Upper lobe of left lung (tissue), 6 donors: ENCODE data around the gene PGBD5. TPM values are rescaled to one million over a fixed set of nuclear protein-coding genes. Genes with fewer than 3 reads are reported as not detected.

Source experiments
- ATAC-seq, 2 donors: fragments of 200-7000 bp; cut with Tn5 transposase; one replicate each; pipeline ENCODE4 v1.9.1; 2022; ENCODE audit warnings: mild to moderate bottlenecking in 2 of 2, moderate library complexity in 2 of 2; ENCODE audit not compliant: low FRiP score in 2 of 2
- DNase-seq, 2 donors: peaks; one replicate each; pipeline ENCODE4 v3.0.0-alpha.2; 2019 to 2020
- H3K27ac ChIP-seq, 4 donors: fragments of 200-600 bp; sonication (generic); one replicate each; pipeline ENCODE4 v1.5.1; 2016 to 2019
- H3K27me3 ChIP-seq, 4 donors: fragments of 200-600 bp; sonication (generic); one replicate each; pipeline ENCODE4 v1.5.1; 2017 to 2019
- H3K36me3 ChIP-seq, 4 donors: fragments of 200-600 bp; sonication (generic); one replicate each; pipeline ENCODE4 v1.5.1; 2016 to 2019
- H3K4me1 ChIP-seq, 4 donors: fragments of 200-600 bp; sonication (generic); one replicate each; pipeline ENCODE4 v1.5.1; 2018 to 2019
- H3K4me3 ChIP-seq, 4 donors: fragments of 200-600 bp; sonication (generic); one replicate each; pipeline ENCODE4 v1.5.1; 2017 to 2019; ENCODE audit warnings: mild to moderate bottlenecking in 2 of 4, moderate library complexity in 1 of 4
- H3K9me3 ChIP-seq, 4 donors: fragments of 200-600 bp; sonication (generic); one replicate each; pipeline ENCODE4 v1.5.1; 2018 to 2019
- CTCF ChIP-seq, 6 experiments: fragments of 450-650 bp in 4 of 6; fragments of 200-600 bp in 2 of 6; sonication (generic) in 2 of 6; IDR thresholded peaks; one replicate each; pipeline ENCODE4 v1.5.1; 2016 to 2019; ENCODE audit warnings: antibody characterized with exemption in 6 of 6
- EP300 ChIP-seq, 4 donors: sonication (generic); formaldehyde crosslinking; IDR thresholded peaks; one replicate each; pipeline ENCODE4 v1.5.1; 2017; ENCODE audit warnings: antibody characterized with exemption in 4 of 4, control low read depth in 2 of 4
- POLR2A ChIP-seq, 4 donors: fragments of 450-650 bp; IDR thresholded peaks; one replicate each; pipeline ENCODE4 v1.5.1; 2016 to 2017; ENCODE audit warnings: antibody characterized with exemption in 4 of 4, mild to moderate bottlenecking in 2 of 4
- POLR2AphosphoS5 ChIP-seq, 2 donors: sonication (generic); formaldehyde crosslinking; IDR thresholded peaks; one replicate each; pipeline ENCODE4 v1.5.1; 2017; ENCODE audit warnings: antibody characterized with exemption in 2 of 2
- WGBS, 2 donors: methylation state at CpG; one replicate each; pipeline ENCODE4 v1.1.5; 2017 to 2018; 5-methylcytosine and 5-hydroxymethylcytosine counted together
- total RNA-seq, 6 donors: library from RNA; depleted of rRNA in 4 of 6; stranded (reverse); fragments of >200 nt in 4 of 6; gene quantifications; one replicate each; pipeline versions ENCODE4 v1.1.0 to v1.2.1, GENCODE V29; 2016 to 2021
- donor health status: DM: no; HTN: no; CAD: no; lungs with moderate emphysema.
- donor health status: DM: no; HTN: yes; CAD: no; lungs with severe emphysema.

The PGBD5 gene
- total RNA-seq, 6 donors from 2014 or later = 0.78 to 5.0 (median 3.9) TPM

- no peaks in the 10 kb centered on the region for H3K36me3 ChIP-seq
- no peak overlapping the region for H3K4me3 ChIP-seq
- ATAC-seq = no peak
- 72 to 84% methylated on average over 5 of the region's 5 CpGs for WGBS, 2 donors
- DNase-seq = no peak
- H3K9me3 ChIP-seq = no peaks in the 10 kb centered on the region
- TF ChIP-seq CTCF (IDR thresholded peaks at IDR 0.05) (no peak), POLR2AphosphoS5 (IDR thresholded peaks at IDR 0.05) (no peak), EP300 (IDR thresholded peaks at IDR 0.05) (no peak), POLR2A (IDR thresholded peaks at IDR 0.05) (no peak)
- H3K27ac ChIP-seq = no peak overlapping the region
- no peaks in the 10 kb centered on the region for H3K27me3 ChIP-seq
- no peaks in the 10 kb centered on the region for H3K4me1 ChIP-seq
Measured at GRCh38 chr1:230349020-230349393, 77.1 kb downstream of the PGBD5 start.

GRCh38 chr1:230348386-230349019, 77.6 kb downstream of the PGBD5 start:
- Histone ChIP-seq H3K9me3 (no peaks in the 10 kb centered on the region), H3K27ac (no peak overlapping the region), H3K4me3 (no peak overlapping the region), H3K4me1 (no peaks in the 10 kb centered on the region), H3K27me3 (no peaks in the 10 kb centered on the region), H3K36me3 (no peaks in the 10 kb centered on the region)
- DNase-seq (no peak), ATAC-seq (no peak)
- TF ChIP-seq CTCF (IDR thresholded peaks at IDR 0.05) = no peak
- no peak for TF ChIP-seq POLR2AphosphoS5 (IDR thresholded peaks at IDR 0.05)
- TF ChIP-seq POLR2A (IDR thresholded peaks at IDR 0.05) = no peak
- no peak for TF ChIP-seq EP300 (IDR thresholded peaks at IDR 0.05)
- 58 to 77% methylated on average over 9 of the region's 9 CpGs for WGBS, 2 donors

DNA sequence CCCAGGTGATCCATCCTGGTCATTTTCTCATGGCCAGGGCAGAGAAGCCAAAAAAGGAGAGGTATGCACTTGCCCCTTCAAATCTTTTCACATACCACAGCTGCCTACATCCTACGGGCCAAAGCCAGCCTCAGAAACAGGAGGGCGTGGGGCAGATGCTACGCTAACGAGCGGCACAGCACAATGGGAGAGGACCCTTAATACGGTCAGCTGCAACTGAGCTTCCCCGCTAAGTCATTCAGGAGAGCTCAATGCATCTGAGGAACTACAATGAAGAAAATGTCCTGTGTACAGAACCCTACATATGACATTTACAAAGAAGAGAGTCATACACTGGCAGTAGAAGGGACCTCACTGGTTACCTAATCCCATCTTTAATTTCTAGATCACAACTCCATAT, 78.2 kb downstream of the PGBD5 start:
- Histone ChIP-seq H3K36me3 (no peaks in the 10 kb centered on the region), H3K4me3 (no peak overlapping the region), H3K4me1 (no peaks in the 10 kb centered on the region), H3K27me3 (no peaks in the 10 kb centered on the region), H3K27ac (no peak overlapping the region), H3K9me3 (no peaks in the 10 kb centered on the region)
- TF ChIP-seq EP300 (IDR thresholded peaks at IDR 0.05) (no peak), CTCF (IDR thresholded peaks at IDR 0.05) (no peak), POLR2AphosphoS5 (IDR thresholded peaks at IDR 0.05) (no peak), POLR2A (IDR thresholded peaks at IDR 0.05) (no peak)
- DNase-seq (no peak), ATAC-seq (no peak)
- WGBS, 2 donors = 94% methylated on average over 7 of the region's 7 CpGs

DNA sequence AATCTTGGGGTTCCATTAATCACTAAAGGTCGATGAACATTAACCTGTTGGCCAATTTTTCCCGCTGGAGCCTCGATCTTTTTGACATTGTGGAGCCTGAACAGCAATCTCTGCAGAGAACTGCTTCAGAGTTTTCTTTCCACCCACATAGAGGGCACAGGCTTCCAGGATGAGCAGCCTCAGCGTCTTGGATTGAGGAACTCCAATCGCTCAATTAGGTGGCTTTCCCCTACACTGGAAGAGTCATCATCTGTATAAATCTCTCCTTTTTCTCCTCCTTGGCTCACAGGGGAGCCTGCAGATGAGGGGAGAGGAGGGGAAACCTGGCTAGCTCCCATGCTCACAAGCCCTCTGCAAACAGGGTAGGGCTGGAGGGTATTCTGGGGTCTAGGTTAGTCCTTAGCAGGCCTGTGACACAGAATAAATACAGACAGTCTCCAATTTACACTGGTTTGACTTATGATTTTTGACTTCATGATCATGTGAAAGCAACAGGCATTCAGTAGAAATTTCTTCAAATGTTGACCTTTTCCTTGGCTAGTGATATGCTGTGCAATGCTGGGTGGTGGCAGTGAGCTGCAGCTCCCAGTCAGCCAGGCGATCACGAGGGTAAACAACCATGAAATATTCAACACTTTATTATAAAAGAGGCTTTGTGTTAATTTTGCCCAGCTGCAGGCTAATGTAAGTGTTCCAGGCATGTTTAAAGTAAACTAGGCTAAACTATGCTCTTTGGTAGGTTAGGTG, 80.8 kb downstream of the PGBD5 start:
- no peak overlapping the region for H3K4me3 ChIP-seq
- no peak for TF ChIP-seq POLR2A (IDR thresholded peaks at IDR 0.05)
- TF ChIP-seq EP300 (IDR thresholded peaks at IDR 0.05) = no peak
- no peak for TF ChIP-seq CTCF (IDR thresholded peaks at IDR 0.05)
- no peak for TF ChIP-seq POLR2AphosphoS5 (IDR thresholded peaks at IDR 0.05)
- WGBS, 2 donors = 80 to 93% methylated on average over 7 of the region's 7 CpGs
- no peak for DNase-seq
- H3K4me1 ChIP-seq = no peaks in the 10 kb centered on the region
- no peak overlapping the region for H3K27ac ChIP-seq
- ATAC-seq = no peak
- H3K27me3 ChIP-seq = no peaks in the 10 kb centered on the region
- H3K9me3 ChIP-seq = no peaks in the 10 kb centered on the region
- H3K36me3 ChIP-seq = no peaks in the 10 kb centered on the region

DNA sequence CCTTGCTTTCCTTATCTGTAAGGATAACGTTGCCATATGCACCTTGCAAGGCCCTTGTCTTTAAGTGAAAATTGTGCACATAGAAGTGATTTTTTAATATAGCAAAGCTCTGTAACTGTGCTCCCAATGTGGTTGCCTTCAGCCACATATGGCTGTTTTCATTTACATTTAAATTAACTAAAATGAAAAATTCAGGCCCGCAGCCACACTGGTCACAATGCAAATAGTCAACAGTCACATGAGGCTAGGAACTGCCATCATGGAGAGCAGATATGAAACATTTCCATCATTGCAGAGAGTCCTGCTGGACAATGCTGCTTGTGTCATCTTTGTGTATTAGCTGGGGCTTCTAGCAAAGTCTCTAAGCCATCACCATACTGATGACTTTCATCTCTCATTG, 83.4 kb downstream of the PGBD5 start:
- 86 to 90% methylated on average over 2 of the region's 2 CpGs for WGBS, 2 donors
- no peak overlapping the region for H3K27ac ChIP-seq
- DNase-seq (no peak), ATAC-seq (no peak)
- H3K4me3 ChIP-seq = no peak overlapping the region
- H3K9me3 ChIP-seq = no peaks in the 10 kb centered on the region
- no peaks in the 10 kb centered on the region for H3K36me3 ChIP-seq
- H3K27me3 ChIP-seq = no peaks in the 10 kb centered on the region
- TF ChIP-seq EP300 (IDR thresholded peaks at IDR 0.05) (no peak), POLR2AphosphoS5 (IDR thresholded peaks at IDR 0.05) (no peak), POLR2A (IDR thresholded peaks at IDR 0.05) (no peak), CTCF (IDR thresholded peaks at IDR 0.05) (no peak)
- no peaks in the 10 kb centered on the region for H3K4me1 ChIP-seq
